DOHH2 (cell line): Measurements from ENCODE around the gene RAB6B.

Experiments used
- H3F3A ChIP-seq: fragments of 200-600 bp; sonication (generic), shearing (Covaris generic); 2 replicates; pipeline ENCODE4 v1.6.0; 2016; ENCODE audit warnings: antibody characterized with exemption, mild to moderate bottlenecking; ENCODE audit not compliant: control insufficient read depth, insufficient read depth
- H3K27ac ChIP-seq: fragments of 200-600 bp; sonication (generic); 2 replicates; pipeline ENCODE4 v1.5.1; 2014; ENCODE audit warnings: low read depth, mild to moderate bottlenecking, low read length, moderate library complexity
- H3K27me3 ChIP-seq: fragments of 200-600 bp; sonication (generic); 2 replicates; pipeline ENCODE4 v1.6.1; 2014; ENCODE audit warnings: mild to moderate bottlenecking, low read length, mixed read lengths; ENCODE audit not compliant: control insufficient read depth
- H3K36me3 ChIP-seq: fragments of 200-600 bp; sonication (generic); 2 replicates; pipeline ENCODE4 v1.6.1; 2014; ENCODE audit warnings: mild to moderate bottlenecking, low read length, moderate library complexity, mixed read lengths; ENCODE audit not compliant: control insufficient read depth
- H3K4me1 ChIP-seq: fragments of 200-600 bp; sonication (generic); 2 replicates; pipeline ENCODE4 v1.6.1; 2014; ENCODE audit warnings: mild to moderate bottlenecking, low read length, mixed read lengths; ENCODE audit not compliant: control insufficient read depth
- H3K4me2 ChIP-seq: fragments of 200-600 bp; sonication (generic); 2 replicates; pipeline ENCODE4 v1.6.0; 2014; ENCODE audit warnings: mild to moderate bottlenecking, low read length, moderate library complexity
- H3K4me3 ChIP-seq: fragments of 200-600 bp; sonication (generic); 2 replicates; pipeline ENCODE4 v1.5.1; 2014; ENCODE audit warnings: mild to moderate bottlenecking, low read length, mixed read lengths
- H3K79me2 ChIP-seq: fragments of 200-600 bp; sonication (generic); 2 replicates; pipeline ENCODE4 v1.6.1; 2014; ENCODE audit warnings: mild to moderate bottlenecking, low read length, mixed read lengths; ENCODE audit not compliant: control insufficient read depth
- H3K9me2 ChIP-seq: fragments of 200-600 bp; sonication (generic); replicated peaks from 2 replicates; pipeline ENCODE4 v1.6.1; 2014; ENCODE audit warnings: mild to moderate bottlenecking, low read length, mixed read lengths; ENCODE audit not compliant: control insufficient read depth
- H3K9me3 ChIP-seq: fragments of 200-600 bp; sonication (generic); 2 replicates; pipeline ENCODE4 v1.6.1; 2014; ENCODE audit warnings: antibody characterized with exemption, low read length, mixed read lengths; ENCODE audit not compliant: control insufficient read depth, insufficient read depth
- H4K20me1 ChIP-seq: fragments of 200-600 bp; sonication (generic); 2 replicates; pipeline ENCODE4 v1.6.0; 2014; ENCODE audit warnings: low read depth, mild to moderate bottlenecking, antibody characterized with exemption, low read length, moderate library complexity; ENCODE audit not compliant: control insufficient read depth, insufficient read depth
- EZH2phosphoT487 ChIP-seq: fragments of 200-600 bp; sonication (generic); IDR thresholded peaks from 2 replicates; pipeline ENCODE4 v1.6.1; 2017; ENCODE audit warnings: borderline replicate concordance, mild to moderate bottlenecking, antibody characterized with exemption, low read length, moderate library complexity, mixed read lengths
- TF ChIP-seq, protein P1 (sequence below): fragments of 200-600 bp; sonication (generic); IDR thresholded peaks from one replicate; pipeline ENCODE4 v1.5.1; 2014; ENCODE audit warnings: antibody characterized with exemption, mild to moderate bottlenecking, low read depth, low read length; ENCODE audit not compliant: poor library complexity, severe bottlenecking

The RAB6B gene

DNA sequence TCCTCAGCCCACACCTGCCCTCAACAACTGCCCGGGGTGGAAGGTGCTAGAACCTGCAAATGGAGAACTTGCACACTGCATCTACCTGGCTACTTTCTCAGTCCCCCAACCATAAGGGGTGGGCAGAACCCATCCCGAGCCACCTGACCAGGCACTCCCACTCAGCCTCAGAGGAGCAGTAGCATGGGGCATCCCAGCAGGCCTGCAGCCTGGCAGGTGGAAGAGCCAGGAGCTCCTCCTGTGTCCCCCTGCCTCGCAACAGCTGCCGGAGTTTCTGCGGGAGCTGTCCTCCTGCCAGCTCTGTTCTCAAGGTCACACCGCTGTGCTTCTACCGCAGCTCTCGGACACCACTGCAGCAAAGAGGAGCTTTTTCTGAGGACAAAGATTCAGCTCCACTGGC, 27.5 kb downstream of the RAB6B start:
- no peak overlapping the region for H3K27ac ChIP-seq
- H3K4me1 ChIP-seq, result no peaks in the 10 kb centered on the region
- TF ChIP-seq, protein P1, sequence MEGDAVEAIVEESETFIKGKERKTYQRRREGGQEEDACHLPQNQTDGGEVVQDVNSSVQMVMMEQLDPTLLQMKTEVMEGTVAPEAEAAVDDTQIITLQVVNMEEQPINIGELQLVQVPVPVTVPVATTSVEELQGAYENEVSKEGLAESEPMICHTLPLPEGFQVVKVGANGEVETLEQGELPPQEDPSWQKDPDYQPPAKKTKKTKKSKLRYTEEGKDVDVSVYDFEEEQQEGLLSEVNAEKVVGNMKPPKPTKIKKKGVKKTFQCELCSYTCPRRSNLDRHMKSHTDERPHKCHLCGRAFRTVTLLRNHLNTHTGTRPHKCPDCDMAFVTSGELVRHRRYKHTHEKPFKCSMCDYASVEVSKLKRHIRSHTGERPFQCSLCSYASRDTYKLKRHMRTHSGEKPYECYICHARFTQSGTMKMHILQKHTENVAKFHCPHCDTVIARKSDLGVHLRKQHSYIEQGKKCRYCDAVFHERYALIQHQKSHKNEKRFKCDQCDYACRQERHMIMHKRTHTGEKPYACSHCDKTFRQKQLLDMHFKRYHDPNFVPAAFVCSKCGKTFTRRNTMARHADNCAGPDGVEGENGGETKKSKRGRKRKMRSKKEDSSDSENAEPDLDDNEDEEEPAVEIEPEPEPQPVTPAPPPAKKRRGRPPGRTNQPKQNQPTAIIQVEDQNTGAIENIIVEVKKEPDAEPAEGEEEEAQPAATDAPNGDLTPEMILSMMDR, result no peak
- no peak for TF ChIP-seq EZH2phosphoT487
- no peaks in the 10 kb centered on the region for H3K27me3 ChIP-seq
- H3K79me2 ChIP-seq, result no peaks in the 10 kb centered on the region
- no peaks in the 10 kb centered on the region for H4K20me1 ChIP-seq
- no peaks in the 10 kb centered on the region for H3K36me3 ChIP-seq
- no peaks in the 10 kb centered on the region for H3F3A ChIP-seq
- no peaks in the 10 kb centered on the region for H3K9me3 ChIP-seq
- H3K4me3 ChIP-seq, result no peak overlapping the region
- H3K9me2 ChIP-seq, result no peaks in the 10 kb centered on the region
- no peak overlapping the region for H3K4me2 ChIP-seq

DNA sequence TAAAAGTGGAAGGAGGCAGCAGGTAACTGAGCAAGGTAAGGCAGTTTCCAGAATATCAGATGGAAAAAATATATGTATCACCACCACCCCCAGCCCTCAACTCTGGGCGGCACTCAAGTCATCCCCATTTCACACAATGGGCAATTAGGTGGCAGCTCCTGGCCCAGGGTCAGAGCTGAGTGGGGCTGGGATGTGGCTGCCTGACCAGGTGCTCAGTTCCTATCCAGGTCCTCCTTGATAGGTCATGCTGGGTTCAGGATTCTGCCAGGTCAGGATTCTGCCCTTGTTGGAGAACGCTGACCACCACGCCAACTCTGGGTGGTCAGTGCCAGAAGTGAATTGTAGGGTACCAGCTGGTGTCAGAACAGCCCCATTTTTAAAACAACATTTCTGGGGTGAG, 29.5 kb downstream of the RAB6B start:
- H4K20me1 ChIP-seq, result no peaks in the 10 kb centered on the region
- peaks cover 4% of the 10 kb centered on the region; the same call in 1 of the 2 replicates for H3K27me3 ChIP-seq
- H3K4me3 ChIP-seq, result no peak overlapping the region
- H3K36me3 ChIP-seq, result no peaks in the 10 kb centered on the region
- no peak overlapping the region for H3K27ac ChIP-seq
- no peaks in the 10 kb centered on the region for H3K4me1 ChIP-seq
- H3K9me3 ChIP-seq, result no peaks in the 10 kb centered on the region
- no peaks in the 10 kb centered on the region for H3F3A ChIP-seq
- no peak for TF ChIP-seq EZH2phosphoT487
- TF ChIP-seq, protein P1, result no peak
- no peak overlapping the region for H3K4me2 ChIP-seq
- H3K79me2 ChIP-seq, result no peaks in the 10 kb centered on the region
- H3K9me2 ChIP-seq, result no peaks in the 10 kb centered on the region

DNA sequence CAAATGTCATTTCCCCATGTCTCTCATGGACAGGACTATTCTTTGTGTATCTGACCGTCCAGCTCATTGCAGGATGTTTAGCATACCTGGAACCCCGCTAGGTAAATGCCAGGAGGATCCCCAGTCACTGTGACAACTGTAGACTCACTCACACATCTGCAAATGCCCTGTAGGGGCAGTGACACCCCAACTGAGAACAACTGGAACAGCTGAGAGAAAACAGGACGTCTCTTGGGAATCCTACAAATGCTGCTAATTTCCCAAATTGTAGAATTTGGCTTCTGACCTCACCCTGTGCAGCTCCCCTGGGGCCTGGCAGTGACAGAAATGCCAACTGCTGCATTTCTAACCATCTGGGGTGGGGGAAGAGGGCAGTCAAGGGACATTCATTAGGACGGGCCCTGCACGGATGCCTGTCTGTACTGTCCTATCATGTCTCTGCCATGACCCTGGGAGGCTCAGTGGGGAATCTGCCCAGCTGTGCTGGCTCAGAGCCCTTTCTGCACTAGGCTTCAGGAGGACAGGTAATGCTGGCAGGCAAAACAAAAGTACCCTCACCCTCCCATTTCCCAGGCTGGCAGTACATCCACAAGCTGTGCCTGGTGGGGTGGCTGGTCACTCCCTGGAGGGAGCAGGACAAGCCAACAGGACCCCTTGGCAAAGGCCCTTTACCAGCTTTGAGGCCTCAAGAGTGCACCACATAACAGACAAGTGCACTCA, 30.4 kb downstream of the RAB6B start:
- Histone ChIP-seq H3K4me2 (no peak overlapping the region), H3K27me3 (peaks cover 4% of the 10 kb centered on the region; the same call in 1 of the 2 replicates), H3K4me3 (no peak overlapping the region), H4K20me1 (no peaks in the 10 kb centered on the region), H3K27ac (no peak overlapping the region), H3F3A (no peaks in the 10 kb centered on the region), H3K4me1 (no peaks in the 10 kb centered on the region), H3K36me3 (no peaks in the 10 kb centered on the region), H3K9me3 (no peaks in the 10 kb centered on the region), H3K79me2 (no peaks in the 10 kb centered on the region), H3K9me2 (no peaks in the 10 kb centered on the region)
- TF ChIP-seq, protein P1, result no peak
- no peak for TF ChIP-seq EZH2phosphoT487
